HTR-8/SVneo (cell line): ENCODE data around the gene RNPS1.

Experiments
- DNase-seq: peaks from one replicate; pipeline ENCODE4 v3.0.0; 2011; ENCODE audit warnings: low spot score, mixed read lengths; ENCODE audit not compliant: insufficient read length
- FAIRE-seq: peaks from 2 replicates; lab custom pipeline; 2011; peaks lifted over from hg19 to GRCh38; lab: Jason Lieb, UNC

The RNPS1 gene, protein sequence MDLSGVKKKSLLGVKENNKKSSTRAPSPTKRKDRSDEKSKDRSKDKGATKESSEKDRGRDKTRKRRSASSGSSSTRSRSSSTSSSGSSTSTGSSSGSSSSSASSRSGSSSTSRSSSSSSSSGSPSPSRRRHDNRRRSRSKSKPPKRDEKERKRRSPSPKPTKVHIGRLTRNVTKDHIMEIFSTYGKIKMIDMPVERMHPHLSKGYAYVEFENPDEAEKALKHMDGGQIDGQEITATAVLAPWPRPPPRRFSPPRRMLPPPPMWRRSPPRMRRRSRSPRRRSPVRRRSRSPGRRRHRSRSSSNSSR

DNA sequence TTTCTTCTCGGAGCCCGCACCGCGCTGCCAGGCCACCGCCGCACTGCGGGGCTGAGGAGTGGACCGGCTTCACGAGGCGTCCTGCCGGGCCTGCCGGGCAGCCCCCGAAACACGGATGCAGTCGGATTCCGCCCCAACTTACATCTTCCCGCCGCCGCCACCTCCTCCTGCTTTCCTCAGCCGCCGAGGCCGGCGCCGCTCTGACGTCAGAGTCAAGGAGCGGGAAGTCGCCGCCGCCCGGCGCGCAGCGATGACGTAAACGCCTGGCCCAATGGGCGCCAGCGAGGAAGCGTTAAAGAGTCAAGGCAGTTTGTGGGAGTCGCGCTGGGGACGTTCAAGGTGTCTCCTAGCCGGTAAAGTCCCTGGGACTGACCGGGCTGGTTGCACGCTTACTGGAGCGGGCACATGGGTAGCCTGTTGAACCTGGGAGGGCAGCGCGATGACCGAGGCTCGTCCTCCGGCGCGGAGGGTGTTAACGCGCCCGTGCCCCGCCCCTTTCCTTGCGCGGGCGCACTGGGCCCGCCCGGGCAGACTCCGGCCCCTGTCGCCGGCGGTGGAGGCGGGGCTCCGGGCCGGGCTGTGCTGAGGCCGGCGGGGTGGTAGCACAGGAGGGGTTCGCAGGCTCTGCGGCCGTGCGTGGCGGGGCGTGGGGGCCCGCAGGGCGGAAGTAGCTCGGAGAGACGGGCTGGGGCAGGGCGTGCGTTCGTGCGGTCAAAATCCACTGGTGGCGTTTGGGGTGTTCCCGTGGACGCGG is at the start of gene RNPS1:
TSS of gene RNPS1 (minus strand) at position 214 of the 754 bp plus-strand sequence. CDS start 3,483 bp downstream, outside the sequence.
- FAIRE-seq (peak; percentile 26), DNase-seq (peak; percentile 96)

GRCh38 chr16:2317231-2318020 is 49.5 kb upstream of the RNPS1 start:
- FAIRE-seq = no peak
- no peak for DNase-seq

DNA sequence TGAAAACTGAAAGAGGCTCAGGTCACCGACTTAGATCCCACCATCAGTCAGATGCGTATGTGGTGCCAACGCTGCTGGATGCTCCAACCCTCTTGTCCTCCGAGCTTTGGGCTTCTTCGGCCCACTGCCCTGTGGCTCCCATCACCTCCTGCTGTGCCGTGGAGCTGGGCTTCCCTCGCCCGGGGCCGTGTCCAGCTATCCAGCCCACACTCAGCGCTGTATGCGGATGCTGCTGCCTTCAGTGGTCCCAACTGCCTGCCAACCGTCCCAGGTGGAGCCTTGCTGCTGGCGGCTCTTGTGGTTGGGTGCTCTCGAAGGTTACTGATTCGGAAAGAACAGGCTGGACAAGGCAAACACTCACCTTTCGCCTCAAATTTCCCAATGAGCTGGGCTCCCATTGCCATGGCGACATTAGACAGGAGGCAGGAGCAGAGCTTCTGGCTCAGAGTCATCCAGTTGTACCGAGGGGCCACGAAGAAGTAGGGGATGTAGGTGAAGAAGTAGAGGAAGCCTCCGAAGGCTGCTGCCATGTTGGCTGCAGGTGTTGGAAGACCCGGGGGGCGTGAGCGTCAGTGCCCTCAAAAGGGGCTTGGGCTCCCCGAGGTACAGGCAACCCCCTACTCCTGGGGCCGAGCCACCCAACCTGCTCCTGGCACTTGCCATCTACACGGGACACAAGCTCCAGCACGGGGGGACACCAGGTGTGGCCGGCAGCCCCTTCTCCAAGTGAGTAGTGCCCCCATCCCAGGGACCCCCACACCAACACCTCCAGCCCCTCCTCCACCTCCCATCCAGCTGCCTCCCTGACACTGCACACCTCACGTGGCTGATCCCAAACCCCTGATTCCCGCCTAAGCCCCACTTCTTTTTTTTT is 40.4 kb upstream of the RNPS1 start:
- FAIRE-seq = no peak
- DNase-seq = no peak

DNA sequence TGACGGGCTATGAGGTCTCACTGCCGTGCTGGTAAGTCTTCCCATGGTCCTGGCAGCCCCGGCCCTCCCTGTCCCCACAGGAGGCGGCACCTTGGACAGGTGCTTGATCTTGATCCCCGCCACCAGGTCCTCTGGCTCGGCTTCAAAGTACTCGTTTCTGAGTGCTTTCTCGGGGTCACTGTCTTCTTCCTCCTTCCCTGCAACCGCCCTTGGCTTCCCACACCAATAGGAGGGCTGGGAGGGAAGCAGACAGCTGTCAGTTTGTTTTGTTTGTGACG is 31.9 kb upstream of the RNPS1 start:
- no peak for FAIRE-seq

GRCh38 chr16:2299121-2299914 is 31.4 kb upstream of the RNPS1 start:
- no peak for FAIRE-seq
- DNase-seq = no peak

More for the DNA sequence above, 31.9 kb upstream of the RNPS1 start:
- no peak for DNase-seq

DNA sequence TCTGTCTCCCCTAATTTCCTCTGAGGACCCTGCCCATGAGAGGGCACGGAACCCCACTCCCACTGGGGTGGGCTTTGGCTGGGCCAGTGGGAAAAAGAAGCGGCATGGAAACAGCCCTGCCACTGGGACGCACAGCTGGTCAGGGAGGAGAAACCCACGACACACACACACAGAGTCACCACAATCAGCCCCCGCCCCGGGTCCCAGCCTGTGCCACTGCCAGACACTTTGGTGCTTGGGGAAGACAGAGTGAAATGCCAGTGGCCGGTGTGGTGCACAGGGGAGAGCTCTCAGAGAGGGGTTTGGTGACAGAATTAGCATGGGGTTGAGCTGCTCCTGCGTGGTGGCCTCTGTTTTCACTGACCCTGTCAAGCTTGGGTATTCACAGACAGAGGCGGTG is 30.7 kb upstream of the RNPS1 start:
- no peak for FAIRE-seq
- no peak for DNase-seq

- no peak for FAIRE-seq
Observed at GRCh38 chr16:2297506-2297860, 29.6 kb upstream of the RNPS1 start.

GRCh38 chr16:2296661-2297505 is 29.0 kb upstream of the RNPS1 start:
- FAIRE-seq (no peak), DNase-seq (peak; percentile 21)

More at GRCh38 chr16:2297506-2297860, 29.6 kb upstream of the RNPS1 start:
- no peak for DNase-seq

DNA sequence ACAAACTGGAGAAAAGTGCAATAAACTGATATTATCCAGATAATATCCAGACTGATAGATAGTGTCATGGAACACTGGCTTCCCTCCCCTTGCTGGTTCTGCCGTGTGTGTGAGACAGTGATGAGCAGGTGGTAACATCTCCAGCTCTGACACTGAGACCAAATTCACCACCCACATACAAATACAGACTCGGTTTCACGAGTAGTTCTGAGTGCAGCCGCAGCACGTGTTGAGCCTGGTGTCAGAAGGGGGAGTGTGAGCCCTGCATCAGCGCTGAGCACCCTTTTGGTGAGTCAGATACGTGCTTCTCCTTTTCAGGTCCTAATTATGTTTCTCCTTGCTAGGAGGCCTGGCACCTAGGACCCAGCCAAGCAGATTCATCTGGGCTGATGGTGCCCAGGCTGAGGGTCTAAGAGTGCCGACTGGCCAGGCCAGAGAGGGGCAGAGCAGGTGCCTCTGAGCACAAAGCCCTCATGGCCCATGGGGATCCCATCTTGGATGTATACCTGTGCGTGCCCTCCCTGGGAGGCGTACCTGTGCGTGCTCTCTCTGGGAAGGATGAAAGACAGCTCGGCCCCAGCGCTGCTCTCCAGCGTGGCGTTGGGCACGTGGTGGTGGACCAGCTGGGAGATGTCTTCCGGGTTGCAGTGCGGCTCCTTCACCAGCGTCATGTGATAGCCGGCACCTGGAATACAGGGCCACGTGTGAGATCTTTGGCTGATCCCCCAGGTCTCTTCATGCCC is 27.3 kb upstream of the RNPS1 start:
- FAIRE-seq = no peak

DNA sequence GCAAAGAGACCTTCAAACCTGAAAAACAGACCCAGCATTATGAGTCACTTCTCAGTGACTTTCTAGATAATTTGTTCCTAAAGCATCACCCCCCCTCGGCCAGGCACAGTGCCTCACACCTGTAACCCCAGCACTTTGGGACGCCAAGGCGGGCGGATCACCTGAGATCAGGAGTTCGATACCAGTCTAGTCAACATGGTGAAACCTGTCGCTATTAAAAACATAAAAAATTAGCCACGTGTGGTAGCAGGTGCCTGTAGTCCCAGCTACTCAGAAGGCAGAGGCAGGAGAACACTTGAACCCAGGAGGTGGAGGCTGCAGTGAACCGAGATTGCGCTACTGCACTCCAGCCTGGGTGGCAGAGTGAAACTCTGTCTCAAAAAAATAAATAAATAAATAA is 24.3 kb upstream of the RNPS1 start:
- FAIRE-seq = no peak
- no peak for DNase-seq

More for the DNA sequence above, 27.3 kb upstream of the RNPS1 start:
- no peak for DNase-seq

GRCh38 chr16:2289282-2289681 is 21.4 kb upstream of the RNPS1 start:
- DNase-seq (no peak), FAIRE-seq (no peak)

DNA sequence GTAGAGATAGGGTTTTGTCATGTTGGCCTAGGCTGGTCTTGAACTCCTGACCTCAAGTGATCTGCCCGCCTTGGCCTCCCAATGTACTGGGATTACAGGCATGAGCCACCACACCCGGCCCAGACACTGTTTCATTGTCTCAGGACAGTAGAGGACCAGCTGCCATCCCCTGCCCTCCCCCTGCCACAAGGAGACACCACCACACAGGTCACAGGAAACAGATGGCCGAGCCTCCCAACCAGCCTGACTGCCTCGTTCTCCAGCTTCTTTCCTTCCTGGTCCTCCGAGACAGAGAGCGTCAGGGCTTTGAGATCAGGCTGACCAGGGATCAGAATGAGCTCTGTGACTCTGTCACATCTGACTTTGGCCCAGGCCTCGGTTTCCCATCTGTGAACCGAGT is 20.8 kb upstream of the RNPS1 start:
- DNase-seq (no peak), FAIRE-seq (no peak)

- no peak for DNase-seq
- FAIRE-seq = no peak
Observed at GRCh38 chr16:2287916-2288547, 20.1 kb upstream of the RNPS1 start.

DNA sequence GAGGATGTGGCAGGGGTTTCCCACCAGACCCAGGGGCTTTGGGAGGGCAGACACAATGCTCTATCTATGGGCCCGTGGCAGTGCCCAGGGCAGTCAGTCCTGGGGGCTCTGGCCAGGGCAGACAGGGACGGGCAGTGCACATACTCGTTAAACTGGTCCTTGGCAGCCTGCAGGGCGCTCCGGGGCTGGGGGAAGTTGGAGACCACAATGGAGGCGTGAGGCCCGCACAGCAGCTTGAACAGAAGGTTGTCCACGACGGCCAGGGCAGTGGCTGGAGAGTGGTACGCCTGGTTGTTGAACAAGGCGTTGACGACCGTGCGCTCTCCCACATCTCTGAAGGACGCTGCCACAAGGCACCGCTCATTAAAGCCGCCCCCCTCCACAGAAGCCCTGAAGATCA is 18.6 kb upstream of the RNPS1 start:
- FAIRE-seq (no peak), DNase-seq (no peak)

GRCh38 chr16:2285731-2286191 is 17.8 kb upstream of the RNPS1 start:
- DNase-seq (no peak), FAIRE-seq (no peak)

GRCh38 chr16:2284797-2285576 is 17.1 kb upstream of the RNPS1 start:
- DNase-seq (no peak), FAIRE-seq (no peak)
